ENCODE results near the gene ZNF483. TPM values are rescaled to one million over a fixed set of nuclear protein-coding genes. Genes with fewer than 3 reads are reported as not detected.

ZNF483 gene
- total RNA-seq, 1 donor from 2014 or later: 20.3 TPM

Other genes with a start within 250 kb of the ZNF483 start
- not detected in 2 replicates for gene OR2K2, start 195.0 kb upstream of the ZNF483 start, total RNA-seq
- 116 and 117 TPM in 2 replicates for gene ECPAS, start 40.8 kb upstream of the ZNF483 start, total RNA-seq
- gene PTGR1, start 74.5 kb downstream of the ZNF483 start, total RNA-seq: 50.1 and 53.2 TPM in 2 replicates
- gene DNAJC25, start 106.2 kb downstream of the ZNF483 start, total RNA-seq: 7.5 and 8.5 TPM in 2 replicates
- 27.5 and 32.2 TPM in 2 replicates for gene GNG10, start 136.4 kb downstream of the ZNF483 start, total RNA-seq